Panc1 (cell line): ENCODE data around the gene DMTF1.

Experiments used
- POLR2AphosphoS5 ChIP-seq: IDR thresholded peaks from 2 replicates; pipeline ENCODE4 v1.6.1; 2012; ENCODE audit warnings: mild to moderate bottlenecking, low read depth, low read length, moderate library complexity
- SIN3A ChIP-seq: IDR thresholded peaks from 2 replicates; pipeline ENCODE4 v1.6.1; 2012; ENCODE audit warnings: low read depth, mild to moderate bottlenecking, low read length, moderate library complexity, borderline replicate concordance; ENCODE audit not compliant: insufficient read depth
- TF ChIP-seq, protein P1 (sequence below): fragments of 450-650 bp; IDR thresholded peaks from 2 replicates; pipeline ENCODE4 v1.5.1; 2017; ENCODE audit warnings: mild to moderate bottlenecking
- TF ChIP-seq, protein P2 (sequence below), 2 experiments: IDR thresholded peaks; 2 replicates each; pipeline ENCODE4 v1.6.1; 2011 to 2012; ENCODE audit warnings: low read depth in 2 of 2, control low read depth in 1 of 2, low read length in 1 of 2, mild to moderate bottlenecking in 1 of 2, moderate library complexity in 1 of 2; ENCODE audit not compliant: insufficient read depth in 1 of 2

DNA sequence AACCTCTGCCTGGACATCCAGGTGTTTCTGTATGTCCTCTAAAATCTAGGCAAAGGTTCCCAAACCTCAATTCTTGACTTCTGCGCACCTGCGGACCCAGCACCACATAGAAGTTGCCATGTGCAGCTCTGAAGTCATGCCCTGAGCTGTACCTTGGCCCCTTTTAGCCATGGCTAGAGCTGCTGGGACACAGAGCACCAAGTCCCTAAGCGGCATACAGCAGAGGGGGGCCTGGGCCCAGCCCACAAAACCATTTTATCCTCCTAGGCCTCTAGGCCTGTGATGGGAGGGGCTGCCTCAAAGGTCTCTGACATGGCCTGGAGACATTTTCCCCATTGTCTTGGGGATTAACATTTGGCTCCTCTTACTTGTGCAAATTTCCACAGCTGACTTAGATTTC lies 52.7 kb downstream of the DMTF1 start:
- TF ChIP-seq, protein P1, sequence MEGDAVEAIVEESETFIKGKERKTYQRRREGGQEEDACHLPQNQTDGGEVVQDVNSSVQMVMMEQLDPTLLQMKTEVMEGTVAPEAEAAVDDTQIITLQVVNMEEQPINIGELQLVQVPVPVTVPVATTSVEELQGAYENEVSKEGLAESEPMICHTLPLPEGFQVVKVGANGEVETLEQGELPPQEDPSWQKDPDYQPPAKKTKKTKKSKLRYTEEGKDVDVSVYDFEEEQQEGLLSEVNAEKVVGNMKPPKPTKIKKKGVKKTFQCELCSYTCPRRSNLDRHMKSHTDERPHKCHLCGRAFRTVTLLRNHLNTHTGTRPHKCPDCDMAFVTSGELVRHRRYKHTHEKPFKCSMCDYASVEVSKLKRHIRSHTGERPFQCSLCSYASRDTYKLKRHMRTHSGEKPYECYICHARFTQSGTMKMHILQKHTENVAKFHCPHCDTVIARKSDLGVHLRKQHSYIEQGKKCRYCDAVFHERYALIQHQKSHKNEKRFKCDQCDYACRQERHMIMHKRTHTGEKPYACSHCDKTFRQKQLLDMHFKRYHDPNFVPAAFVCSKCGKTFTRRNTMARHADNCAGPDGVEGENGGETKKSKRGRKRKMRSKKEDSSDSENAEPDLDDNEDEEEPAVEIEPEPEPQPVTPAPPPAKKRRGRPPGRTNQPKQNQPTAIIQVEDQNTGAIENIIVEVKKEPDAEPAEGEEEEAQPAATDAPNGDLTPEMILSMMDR = no peak
- TF ChIP-seq POLR2AphosphoS5 = no peak
- no peak for TF ChIP-seq SIN3A
- TF ChIP-seq, protein P2, sequence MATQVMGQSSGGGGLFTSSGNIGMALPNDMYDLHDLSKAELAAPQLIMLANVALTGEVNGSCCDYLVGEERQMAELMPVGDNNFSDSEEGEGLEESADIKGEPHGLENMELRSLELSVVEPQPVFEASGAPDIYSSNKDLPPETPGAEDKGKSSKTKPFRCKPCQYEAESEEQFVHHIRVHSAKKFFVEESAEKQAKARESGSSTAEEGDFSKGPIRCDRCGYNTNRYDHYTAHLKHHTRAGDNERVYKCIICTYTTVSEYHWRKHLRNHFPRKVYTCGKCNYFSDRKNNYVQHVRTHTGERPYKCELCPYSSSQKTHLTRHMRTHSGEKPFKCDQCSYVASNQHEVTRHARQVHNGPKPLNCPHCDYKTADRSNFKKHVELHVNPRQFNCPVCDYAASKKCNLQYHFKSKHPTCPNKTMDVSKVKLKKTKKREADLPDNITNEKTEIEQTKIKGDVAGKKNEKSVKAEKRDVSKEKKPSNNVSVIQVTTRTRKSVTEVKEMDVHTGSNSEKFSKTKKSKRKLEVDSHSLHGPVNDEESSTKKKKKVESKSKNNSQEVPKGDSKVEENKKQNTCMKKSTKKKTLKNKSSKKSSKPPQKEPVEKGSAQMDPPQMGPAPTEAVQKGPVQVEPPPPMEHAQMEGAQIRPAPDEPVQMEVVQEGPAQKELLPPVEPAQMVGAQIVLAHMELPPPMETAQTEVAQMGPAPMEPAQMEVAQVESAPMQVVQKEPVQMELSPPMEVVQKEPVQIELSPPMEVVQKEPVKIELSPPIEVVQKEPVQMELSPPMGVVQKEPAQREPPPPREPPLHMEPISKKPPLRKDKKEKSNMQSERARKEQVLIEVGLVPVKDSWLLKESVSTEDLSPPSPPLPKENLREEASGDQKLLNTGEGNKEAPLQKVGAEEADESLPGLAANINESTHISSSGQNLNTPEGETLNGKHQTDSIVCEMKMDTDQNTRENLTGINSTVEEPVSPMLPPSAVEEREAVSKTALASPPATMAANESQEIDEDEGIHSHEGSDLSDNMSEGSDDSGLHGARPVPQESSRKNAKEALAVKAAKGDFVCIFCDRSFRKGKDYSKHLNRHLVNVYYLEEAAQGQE (IDR thresholded peaks at IDR 0.05; ENCODE audit: insufficient read depth in 1 of 2, low read depth in 2 of 2, low read length in 1 of 2) = no peak
